Rectal smooth muscle tissue (tissue), 1 donor: ENCODE results near the gene TNFRSF13B.

ENCODE experiments used
- H3K27ac ChIP-seq: one replicate; pipeline ENCODE4 v1.7.0; 2013; ENCODE audit warnings: low read depth, low read length, inconsistent platforms
- H3K27me3 ChIP-seq: one replicate; pipeline ENCODE4 v1.7.0; 2013; ENCODE audit warnings: low read length; ENCODE audit not compliant: control insufficient read depth, insufficient read depth
- H3K36me3 ChIP-seq: one replicate; pipeline ENCODE4 v1.7.0; 2013; ENCODE audit warnings: low read length; ENCODE audit not compliant: control insufficient read depth, insufficient read depth
- H3K4me1 ChIP-seq: one replicate; pipeline ENCODE4 v1.7.0; 2013; ENCODE audit warnings: low read length; ENCODE audit not compliant: control insufficient read depth, insufficient read depth
- H3K4me3 ChIP-seq: one replicate; pipeline ENCODE4 v1.7.0; 2013; ENCODE audit warnings: low read length
- H3K9ac ChIP-seq: one replicate; pipeline ENCODE4 v1.7.0; 2013; ENCODE audit warnings: low read length

The TNFRSF13B gene

GRCh38 chr17:16941072-16942036 lies 30.6 kb downstream of the TNFRSF13B start:
- H3K27ac ChIP-seq: no peak overlapping the region
- no peaks in the 10 kb centered on the region for H3K36me3 ChIP-seq
- no peak overlapping the region for H3K4me3 ChIP-seq
- H3K27me3 ChIP-seq: no peaks in the 10 kb centered on the region
- no peak overlapping the region for H3K9ac ChIP-seq
- no peaks in the 10 kb centered on the region for H3K4me1 ChIP-seq

DNA sequence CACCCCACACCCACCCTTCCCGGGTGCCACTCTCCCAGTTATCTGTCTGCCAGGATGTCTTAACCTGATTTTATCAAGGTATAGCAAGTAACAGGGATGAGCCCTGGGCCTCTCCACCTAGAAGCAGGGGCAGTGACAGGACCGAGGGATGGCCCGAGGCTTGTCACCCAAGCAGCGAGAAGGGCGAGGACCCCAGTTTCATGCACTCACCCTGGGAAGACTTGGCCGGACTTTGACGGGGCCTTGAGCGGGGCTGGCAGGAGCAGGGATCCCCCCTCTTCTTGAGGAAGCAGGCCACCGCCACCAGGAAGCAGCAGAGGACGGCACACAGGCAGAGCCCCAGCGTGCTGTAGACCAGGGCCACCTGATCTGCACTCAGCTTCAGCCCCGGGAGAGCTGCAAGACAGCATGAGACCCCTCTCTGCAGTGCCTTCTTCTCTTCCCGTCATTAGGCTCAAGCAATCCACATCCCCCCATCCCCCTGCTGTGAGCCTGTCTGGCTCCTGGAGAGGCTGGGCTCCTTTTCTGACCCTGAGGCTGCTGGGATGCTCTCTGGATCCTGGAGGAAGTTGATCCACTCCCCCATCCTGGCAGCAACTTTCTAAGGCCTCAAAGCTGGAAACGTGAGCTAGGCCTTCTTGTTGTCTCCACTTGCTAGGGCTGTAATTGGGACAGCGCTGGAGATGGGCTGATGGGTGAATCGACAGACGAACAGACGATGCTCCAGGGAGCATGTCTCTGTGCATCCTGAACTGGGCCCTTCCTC lies 31.6 kb downstream of the TNFRSF13B start:
- H3K9ac ChIP-seq: no peak overlapping the region
- no peaks in the 10 kb centered on the region for H3K27me3 ChIP-seq
- H3K27ac ChIP-seq: no peak overlapping the region
- H3K4me1 ChIP-seq: no peaks in the 10 kb centered on the region
- H3K36me3 ChIP-seq: no peaks in the 10 kb centered on the region
- H3K4me3 ChIP-seq: no peak overlapping the region

- Histone ChIP-seq H3K4me3 (no peak overlapping the region), H3K9ac (no peak overlapping the region), H3K4me1 (no peaks in the 10 kb centered on the region), H3K27me3 (no peaks in the 10 kb centered on the region), H3K27ac (no peak overlapping the region), H3K36me3 (no peaks in the 10 kb centered on the region)
These were observed 32.3 kb downstream of the TNFRSF13B start for GRCh38 chr17:16939606-16940115.

DNA sequence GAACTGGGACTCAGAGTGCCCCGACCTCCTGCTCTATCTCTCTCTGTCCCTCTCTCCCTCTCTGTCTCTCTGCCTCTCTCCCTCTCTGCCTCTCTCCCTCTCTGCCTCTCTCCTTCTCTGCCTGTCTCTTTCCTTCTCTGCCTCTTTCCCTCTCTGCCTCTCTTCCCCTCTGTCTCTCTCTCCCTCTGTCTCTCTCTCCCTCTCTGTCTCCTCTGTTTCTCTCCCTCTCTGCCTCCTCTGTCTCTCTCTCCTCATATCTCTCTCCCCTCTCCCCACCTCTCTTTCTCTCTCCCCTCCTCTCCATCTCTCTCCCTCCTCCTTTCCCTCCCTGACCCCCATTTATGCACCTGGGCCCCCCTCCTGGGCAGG lies 32.7 kb downstream of the TNFRSF13B start:
- Histone ChIP-seq H3K36me3 (no peaks in the 10 kb centered on the region), H3K27me3 (no peaks in the 10 kb centered on the region), H3K9ac (no peak overlapping the region), H3K4me3 (no peak overlapping the region), H3K27ac (no peak overlapping the region), H3K4me1 (no peaks in the 10 kb centered on the region)

GRCh38 chr17:16938496-16939207 lies 33.3 kb downstream of the TNFRSF13B start:
- H3K27ac ChIP-seq: no peak overlapping the region
- no peak overlapping the region for H3K9ac ChIP-seq
- H3K27me3 ChIP-seq: no peaks in the 10 kb centered on the region
- no peak overlapping the region for H3K4me3 ChIP-seq
- H3K4me1 ChIP-seq: no peaks in the 10 kb centered on the region
- H3K36me3 ChIP-seq: no peaks in the 10 kb centered on the region

GRCh38 chr17:16938031-16938430 lies 33.9 kb downstream of the TNFRSF13B start:
- Histone ChIP-seq H3K27me3 (no peaks in the 10 kb centered on the region), H3K36me3 (no peaks in the 10 kb centered on the region), H3K4me1 (no peaks in the 10 kb centered on the region), H3K27ac (no peak overlapping the region), H3K4me3 (no peak overlapping the region), H3K9ac (no peak overlapping the region)

GRCh38 chr17:16937431-16937830 lies 34.5 kb downstream of the TNFRSF13B start:
- Histone ChIP-seq H3K27ac (no peak overlapping the region), H3K4me1 (no peaks in the 10 kb centered on the region), H3K27me3 (no peaks in the 10 kb centered on the region), H3K9ac (no peak overlapping the region), H3K36me3 (no peaks in the 10 kb centered on the region), H3K4me3 (no peak overlapping the region)

- Histone ChIP-seq H3K9ac (no peak overlapping the region), H3K4me1 (no peaks in the 10 kb centered on the region), H3K4me3 (no peak overlapping the region), H3K36me3 (no peaks in the 10 kb centered on the region), H3K27me3 (no peaks in the 10 kb centered on the region), H3K27ac (no peak overlapping the region)
These were observed 35.2 kb downstream of the TNFRSF13B start for GRCh38 chr17:16936536-16937310.

GRCh38 chr17:16935786-16936185 lies 36.1 kb downstream of the TNFRSF13B start:
- H3K36me3 ChIP-seq: no peaks in the 10 kb centered on the region
- H3K4me1 ChIP-seq: no peaks in the 10 kb centered on the region
- no peak overlapping the region for H3K4me3 ChIP-seq
- no peaks in the 10 kb centered on the region for H3K27me3 ChIP-seq
- no peak overlapping the region for H3K27ac ChIP-seq
- H3K9ac ChIP-seq: no peak overlapping the region

GRCh38 chr17:16935241-16935663 lies 36.7 kb downstream of the TNFRSF13B start:
- Histone ChIP-seq H3K9ac (no peak overlapping the region), H3K27me3 (no peaks in the 10 kb centered on the region), H3K4me3 (no peak overlapping the region), H3K4me1 (no peaks in the 10 kb centered on the region), H3K27ac (no peak overlapping the region), H3K36me3 (no peaks in the 10 kb centered on the region)

DNA sequence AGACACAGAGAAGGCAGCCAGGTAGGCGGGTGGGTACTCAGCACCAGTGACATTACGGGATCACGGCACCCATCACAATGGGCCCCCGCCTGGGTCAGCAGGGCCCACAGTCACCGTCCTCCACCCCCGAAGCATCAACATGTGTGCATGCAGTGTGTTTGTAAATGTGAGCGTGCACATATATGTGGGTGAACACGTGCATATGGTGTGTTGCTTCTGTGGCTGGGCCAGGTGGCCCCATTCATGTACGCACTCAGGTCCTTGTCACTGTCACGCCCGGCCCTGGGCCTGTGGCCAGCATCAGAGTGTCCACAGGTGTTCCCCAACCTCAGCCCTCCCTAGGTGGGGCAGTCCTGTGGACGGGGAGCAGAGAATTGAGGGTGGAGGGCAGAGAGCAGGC lies 37.1 kb downstream of the TNFRSF13B start:
- Histone ChIP-seq H3K27ac (no peak overlapping the region), H3K9ac (no peak overlapping the region), H3K27me3 (no peaks in the 10 kb centered on the region), H3K4me1 (no peaks in the 10 kb centered on the region), H3K36me3 (no peaks in the 10 kb centered on the region), H3K4me3 (no peak overlapping the region)
